22Rv1 (cell line): ENCODE data around the gene CCDC77.

Source experiments
- ZFX ChIP-seq: fragments of 450-650 bp; IDR thresholded peaks from 2 replicates; pipeline ENCODE4 v1.6.1; 2017; ENCODE audit warnings: antibody characterized with exemption, borderline replicate concordance
- TF ChIP-seq, protein P1 (sequence below): fragments of 450-650 bp; IDR thresholded peaks from 2 replicates; pipeline ENCODE4 v1.5.1; 2017; ENCODE audit warnings: mild to moderate bottlenecking

DNA sequence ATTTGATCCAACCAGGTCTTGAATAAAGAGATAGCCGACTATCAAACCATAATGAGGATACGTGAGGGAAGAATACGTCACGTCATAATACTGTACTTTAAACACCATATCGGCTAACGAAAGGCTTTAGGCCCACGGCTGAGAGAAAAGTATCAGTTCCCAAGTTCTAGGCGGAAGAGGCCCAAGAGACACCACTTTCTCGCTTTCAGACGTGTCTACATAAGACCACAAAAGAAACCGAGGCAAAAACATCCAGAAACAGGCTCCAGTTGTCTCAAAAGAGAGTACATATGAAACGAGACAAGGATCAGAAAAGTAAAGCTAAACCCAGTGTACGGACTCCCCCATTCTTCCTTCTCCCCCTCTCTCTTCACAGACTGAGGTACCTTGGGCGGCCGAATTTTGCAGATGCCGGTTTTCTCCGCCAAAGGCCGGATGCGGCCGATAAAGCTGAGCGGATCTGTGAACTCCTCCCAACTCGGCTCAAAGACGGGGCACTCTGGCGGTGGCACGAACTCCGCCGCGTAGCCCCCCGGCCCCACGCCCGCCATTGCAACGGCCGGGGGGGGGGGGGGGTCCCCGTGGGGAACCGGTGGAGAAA lies 12.8 kb upstream of the CCDC77 start:
- TF ChIP-seq, protein P1, sequence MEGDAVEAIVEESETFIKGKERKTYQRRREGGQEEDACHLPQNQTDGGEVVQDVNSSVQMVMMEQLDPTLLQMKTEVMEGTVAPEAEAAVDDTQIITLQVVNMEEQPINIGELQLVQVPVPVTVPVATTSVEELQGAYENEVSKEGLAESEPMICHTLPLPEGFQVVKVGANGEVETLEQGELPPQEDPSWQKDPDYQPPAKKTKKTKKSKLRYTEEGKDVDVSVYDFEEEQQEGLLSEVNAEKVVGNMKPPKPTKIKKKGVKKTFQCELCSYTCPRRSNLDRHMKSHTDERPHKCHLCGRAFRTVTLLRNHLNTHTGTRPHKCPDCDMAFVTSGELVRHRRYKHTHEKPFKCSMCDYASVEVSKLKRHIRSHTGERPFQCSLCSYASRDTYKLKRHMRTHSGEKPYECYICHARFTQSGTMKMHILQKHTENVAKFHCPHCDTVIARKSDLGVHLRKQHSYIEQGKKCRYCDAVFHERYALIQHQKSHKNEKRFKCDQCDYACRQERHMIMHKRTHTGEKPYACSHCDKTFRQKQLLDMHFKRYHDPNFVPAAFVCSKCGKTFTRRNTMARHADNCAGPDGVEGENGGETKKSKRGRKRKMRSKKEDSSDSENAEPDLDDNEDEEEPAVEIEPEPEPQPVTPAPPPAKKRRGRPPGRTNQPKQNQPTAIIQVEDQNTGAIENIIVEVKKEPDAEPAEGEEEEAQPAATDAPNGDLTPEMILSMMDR = no peak
- no peak for TF ChIP-seq ZFX
